BLaER1 treated with 17β-estradiol and CSF1 and Interleukin-3, amounts not matched to agents 10 nM and 100 nM (cell line): ENCODE results near the gene STAG2.
"Not testable (repeated sequence)": the region's sequence is repeated elsewhere in the genome, so short reads cannot be mapped to it uniquely, and the experiment has no call there.

Source experiments
- H3K27ac ChIP-seq, 11 experiments: shearing (Covaris generic); formaldehyde crosslinking; 2 replicates each; pipeline ENCODE4 v1.8.1; 2022
- H3K27me3 ChIP-seq, 11 experiments: shearing (Covaris generic); formaldehyde crosslinking; 2 replicates each; pipeline ENCODE4 v1.8.1; 2022
- H3K36me3 ChIP-seq, 11 experiments: shearing (Covaris generic); formaldehyde crosslinking; 2 replicates each; pipeline ENCODE4 v1.8.1; 2022
- H3K4me1 ChIP-seq, 10 experiments: shearing (Covaris generic); formaldehyde crosslinking; 2 replicates each; pipeline ENCODE4 v1.8.1; 2022
- H3K4me2 ChIP-seq, 11 experiments: shearing (Covaris generic); formaldehyde crosslinking; 2 replicates each; pipeline ENCODE4 v1.8.1; 2022
- H3K4me3 ChIP-seq, 10 experiments: shearing (Covaris generic); formaldehyde crosslinking; 2 replicates each; pipeline ENCODE4 v1.8.1; 2022
- H3K9ac ChIP-seq, 11 experiments: shearing (Covaris generic); formaldehyde crosslinking; 2 replicates each; pipeline ENCODE4 v1.8.1; 2022
- H3K9me3 ChIP-seq, 11 experiments: shearing (Covaris generic); formaldehyde crosslinking; replicated peaks in 1 of 11; 2 replicates each; pipeline ENCODE4 v1.8.1; 2022
- H4K20me1 ChIP-seq, 11 experiments: shearing (Covaris generic); formaldehyde crosslinking; 2 replicates each; pipeline ENCODE4 v1.8.1; 2022
- Cebpa-rat ChIP-seq, 11 experiments: shearing (Covaris generic); IDR thresholded peaks; 2 replicates each; pipeline ENCODE4 v1.8.1; 2022

The STAG2 gene

DNA sequence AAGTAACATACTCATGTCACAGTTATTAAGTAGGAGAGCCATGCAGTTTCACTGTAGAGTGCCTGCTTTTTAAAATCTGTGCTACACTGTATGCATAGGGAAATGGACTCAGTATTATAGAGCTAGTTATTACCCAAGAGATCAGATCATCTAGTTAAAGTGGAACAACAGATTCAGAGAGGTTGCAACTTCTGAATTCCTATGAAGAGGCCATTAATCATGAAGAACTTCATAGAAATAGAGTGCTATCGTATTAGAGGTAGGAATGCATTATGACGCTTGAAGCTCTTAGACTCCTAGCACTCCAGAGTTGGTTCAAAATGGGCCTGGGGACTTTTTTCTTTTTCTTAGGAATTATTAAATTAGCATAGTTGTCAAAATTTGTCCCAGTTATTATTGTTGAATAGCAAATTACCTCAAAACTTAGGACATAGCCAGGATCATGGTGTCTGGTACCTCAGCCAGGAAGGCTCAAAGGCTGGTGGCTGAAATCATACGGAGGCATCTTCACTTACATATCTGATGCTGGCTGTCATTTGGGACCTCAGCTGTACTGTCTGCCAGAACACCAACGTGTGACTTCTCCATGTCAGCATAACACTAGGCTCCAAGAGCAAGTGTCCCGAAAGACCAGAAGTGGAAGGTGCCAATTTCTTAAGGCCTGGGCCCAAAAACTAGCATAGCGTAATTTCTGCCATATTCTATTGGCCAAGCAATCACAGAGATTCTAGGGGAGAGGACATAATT, 125.7 kb downstream of the STAG2 start:
- no peak overlapping the region for H3K9ac ChIP-seq
- H3K36me3 ChIP-seq = peaks cover 62 to 100% (median 81%) of the 10 kb centered on the region in 11 experiments
- peaks cover 0 to 51% (median 6%) of the 10 kb centered on the region in 11 experiments; a peak in 9 of 22 replicates for H4K20me1 ChIP-seq
- no peaks in the 10 kb centered on the region for H3K9me3 ChIP-seq
- H3K4me2 ChIP-seq = no peak overlapping the region
- no peak overlapping the region for H3K27ac ChIP-seq
- peaks cover 57 to 99% (median 85%) of the 10 kb centered on the region in 11 experiments for H3K27me3 ChIP-seq
- H3K4me1 ChIP-seq = no peaks in the 10 kb centered on the region
- no peak overlapping the region for H3K4me3 ChIP-seq
- TF ChIP-seq Cebpa-rat (IDR thresholded peaks at IDR 0.05) = no peak

DNA sequence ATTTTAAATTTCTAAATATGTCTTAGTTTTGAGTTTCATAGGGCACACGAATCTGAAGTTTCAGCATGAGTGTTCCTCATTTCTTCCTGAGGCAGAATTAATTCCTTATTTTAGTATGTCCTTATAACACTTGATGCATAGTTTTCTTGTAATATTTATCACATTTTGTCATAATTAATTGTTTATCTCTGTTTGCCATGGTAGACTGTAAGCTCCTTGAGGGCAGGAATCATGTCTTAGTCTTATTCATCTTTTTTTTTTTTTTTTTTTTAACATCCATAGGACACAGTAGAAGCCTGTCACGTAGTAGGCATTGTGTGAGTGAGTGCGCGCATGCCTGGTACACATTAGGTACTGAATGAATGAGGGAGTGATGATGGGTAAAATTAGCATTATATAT, 131.7 kb downstream of the STAG2 start:
- no peaks in the 10 kb centered on the region for H3K9me3 ChIP-seq
- H3K4me1 ChIP-seq = no peaks in the 10 kb centered on the region
- H3K4me2 ChIP-seq = no peak overlapping the region
- TF ChIP-seq Cebpa-rat (IDR thresholded peaks at IDR 0.05) = no peak
- no peak overlapping the region for H3K27ac ChIP-seq
- H3K4me3 ChIP-seq = no peak overlapping the region
- H3K9ac ChIP-seq = no peak overlapping the region
- H3K27me3 ChIP-seq = peaks cover 57 to 95% (median 80%) of the 10 kb centered on the region in 11 experiments
- H4K20me1 ChIP-seq = peaks cover 0 to 53% (median 12%) of the 10 kb centered on the region in 11 experiments; a peak in 10 of 22 replicates
- H3K36me3 ChIP-seq = peaks cover 41 to 95% (median 68%) of the 10 kb centered on the region in 11 experiments

DNA sequence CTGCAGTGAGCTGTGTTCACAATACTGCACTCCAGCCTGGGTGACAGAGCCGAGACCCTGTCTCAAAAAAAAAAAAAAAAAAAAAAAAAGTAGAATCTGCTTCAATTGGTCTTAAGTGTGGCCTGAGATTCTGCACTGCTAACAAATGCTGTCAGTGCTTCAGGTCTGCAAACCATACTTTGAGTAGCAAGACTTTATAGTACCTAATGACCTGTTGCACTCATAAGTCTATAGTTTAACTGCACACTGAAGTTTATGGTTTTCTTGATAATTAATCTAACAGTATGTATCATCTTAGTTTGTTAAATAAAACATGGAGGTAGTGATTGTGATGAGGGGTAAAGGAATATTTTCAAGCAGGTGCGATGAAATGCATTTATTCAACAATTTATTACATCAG, 135.6 kb downstream of the STAG2 start:
- Histone ChIP-seq H3K4me3 (no peak overlapping the region), H3K9ac (no peak overlapping the region), H3K4me2 (no peak overlapping the region), H3K36me3 (peaks cover 39 to 89% (median 58%) of the 10 kb centered on the region in 11 experiments; a peak in 21 of 22 replicates), H3K27ac (no peak overlapping the region), H3K27me3 (peaks cover 66 to 93% (median 80%) of the 10 kb centered on the region in 11 experiments), H4K20me1 (peaks cover 0 to 32% (median 11%) of the 10 kb centered on the region in 11 experiments; a peak in 9 of 22 replicates), H3K9me3 (no peaks in the 10 kb centered on the region), H3K4me1 (no peaks in the 10 kb centered on the region)
- TF ChIP-seq Cebpa-rat (IDR thresholded peaks at IDR 0.05) = no peak

DNA sequence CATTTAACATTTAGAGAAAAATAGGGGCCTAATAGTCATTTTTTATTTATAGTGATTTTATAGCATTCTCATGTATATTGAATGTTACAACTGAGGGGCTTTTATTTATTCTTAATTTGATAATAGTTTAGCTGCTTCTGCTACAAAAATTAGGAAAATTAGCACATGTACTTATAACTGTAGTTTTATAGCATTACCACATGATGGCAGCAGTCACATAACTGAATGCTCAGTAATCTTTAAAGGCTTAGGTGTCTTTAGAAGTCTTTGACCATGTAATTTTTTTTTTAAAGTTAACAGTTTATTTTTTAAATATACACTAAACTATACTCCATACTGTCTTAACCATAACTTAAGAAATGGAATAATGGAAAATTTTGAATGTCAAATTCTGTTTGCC, 136.6 kb downstream of the STAG2 start:
- Histone ChIP-seq H4K20me1 (peaks cover 0 to 27% (median 9%) of the 10 kb centered on the region in 11 experiments; a peak in 9 of 22 replicates), H3K36me3 (peaks cover 40 to 89% (median 61%) of the 10 kb centered on the region in 11 experiments; a peak in 21 of 22 replicates), H3K9ac (no peak overlapping the region), H3K27me3 (peaks cover 67 to 93% (median 81%) of the 10 kb centered on the region in 11 experiments), H3K4me1 (no peaks in the 10 kb centered on the region), H3K27ac (no peak overlapping the region), H3K9me3 (peaks cover 0 to 6% (median 4%) of the 10 kb centered on the region in 11 experiments; a peak in 13 of 22 replicates), H3K4me2 (no peak overlapping the region), H3K4me3 (no peak overlapping the region)
- TF ChIP-seq Cebpa-rat (IDR thresholded peaks at IDR 0.05) = no peak

GRCh38 chrX:124103966-124104365, 142.5 kb downstream of the STAG2 start:
- no peak for TF ChIP-seq Cebpa-rat (IDR thresholded peaks at IDR 0.05)
- no peak overlapping the region for H3K9ac ChIP-seq
- peaks cover 6 to 22% (median 18%) of the 10 kb centered on the region in 11 experiments; a peak in 19 of 22 replicates for H3K9me3 ChIP-seq
- H3K4me1 ChIP-seq = no peaks in the 10 kb centered on the region
- peaks cover 39 to 58% (median 51%) of the 10 kb centered on the region in 11 experiments for H3K27me3 ChIP-seq
- H4K20me1 ChIP-seq = no peaks in the 10 kb centered on the region
- H3K4me2 ChIP-seq = no peak overlapping the region
- H3K36me3 ChIP-seq = peaks cover 23 to 51% (median 38%) of the 10 kb centered on the region in 11 experiments; a peak in 21 of 22 replicates
- no peak overlapping the region for H3K4me3 ChIP-seq
- H3K27ac ChIP-seq = no peak overlapping the region

GRCh38 chrX:124104512-124104911, 143.0 kb downstream of the STAG2 start:
- H3K9me3 ChIP-seq = peaks cover 11 to 26% (median 22%) of the 10 kb centered on the region in 11 experiments; a peak in 20 of 22 replicates
- H3K9ac ChIP-seq = not testable (repeated sequence)

GRCh38 chrX:124113621-124114600, 152.4 kb downstream of the STAG2 start:
- TF ChIP-seq Cebpa-rat (IDR thresholded peaks at IDR 0.05) = no peak
- no peak overlapping the region for H3K4me2 ChIP-seq

More at GRCh38 chrX:124104512-124104911, 143.0 kb downstream of the STAG2 start:
- Histone ChIP-seq H3K27me3 (peaks cover 34 to 58% (median 51%) of the 10 kb centered on the region in 11 experiments), H3K36me3 (peaks cover 18 to 46% (median 33%) of the 10 kb centered on the region in 11 experiments; a peak in 21 of 22 replicates)
- not testable (repeated sequence) for H3K4me1 ChIP-seq, H4K20me1 ChIP-seq, H3K27ac ChIP-seq, H3K4me3 ChIP-seq, H3K4me2 ChIP-seq

DNA sequence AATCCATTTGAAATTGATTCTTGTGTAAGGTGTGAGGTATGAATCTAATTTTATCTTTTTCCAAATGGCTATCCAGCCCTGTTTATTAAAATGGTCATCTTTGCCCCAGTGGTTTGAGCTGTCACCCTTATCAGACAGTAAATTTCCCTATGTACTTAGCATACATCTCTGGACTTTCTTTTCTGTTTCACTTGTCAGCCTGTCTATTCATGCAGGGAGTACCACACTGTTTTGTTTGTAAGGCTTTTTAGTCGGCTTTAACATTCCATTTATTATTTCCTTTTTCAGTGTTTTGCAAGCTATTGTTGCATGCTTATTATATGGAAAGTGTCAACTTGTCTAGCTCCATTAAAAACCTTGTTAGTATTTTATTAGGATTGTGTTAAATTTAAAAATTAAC, 155.8 kb downstream of the STAG2 start:
- Histone ChIP-seq H4K20me1 (no peaks in the 10 kb centered on the region), H3K4me1 (no peaks in the 10 kb centered on the region), H3K4me2 (no peak overlapping the region), H3K9me3 (no peaks in the 10 kb centered on the region), H3K27ac (no peak overlapping the region), H3K27me3 (peaks cover 45 to 100% (median 83%) of the 10 kb centered on the region in 11 experiments), H3K4me3 (no peak overlapping the region), H3K36me3 (no peaks in the 10 kb centered on the region), H3K9ac (no peak overlapping the region)
- TF ChIP-seq Cebpa-rat (IDR thresholded peaks at IDR 0.05) = no peak

More at GRCh38 chrX:124113621-124114600, 152.4 kb downstream of the STAG2 start:
- H3K27ac ChIP-seq = no peak overlapping the region
- H3K27me3 ChIP-seq = peaks cover 48 to 94% (median 83%) of the 10 kb centered on the region in 11 experiments
- H3K4me3 ChIP-seq = no peak overlapping the region
- H3K9ac ChIP-seq = no peak overlapping the region
- peaks cover 5 to 15% (median 13%) of the 10 kb centered on the region in 11 experiments; a peak in 17 of 22 replicates for H3K9me3 ChIP-seq
- no peaks in the 10 kb centered on the region for H3K36me3 ChIP-seq
- H4K20me1 ChIP-seq = no peaks in the 10 kb centered on the region; a peak in 1 of 22 replicates
- no peaks in the 10 kb centered on the region for H3K4me1 ChIP-seq
